Measurements from ENCODE around the gene HSPA12B.

Gene HSPA12B

DNA sequence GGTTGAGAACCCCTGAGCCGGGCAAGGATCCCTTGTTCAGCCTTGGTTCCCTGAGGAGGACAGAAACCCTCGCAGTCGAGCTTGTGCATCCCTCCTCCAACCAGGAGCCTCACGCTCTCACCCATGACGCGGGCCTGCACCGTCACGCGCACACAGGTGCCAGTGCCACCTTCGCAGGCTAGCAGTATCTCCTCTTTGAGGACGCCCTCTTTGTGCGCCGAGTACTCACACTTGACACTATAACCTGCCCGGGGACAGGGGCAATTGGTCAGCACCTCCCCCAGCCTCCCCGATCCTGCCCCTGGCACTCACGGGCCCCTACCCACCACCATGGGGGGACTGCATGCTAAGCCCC lies 21.8 kb downstream of the HSPA12B start:
- ChIA-PET CTCF (interaction anchor here (1.1 to 9.8 kb wide), 9 partner anchors 11 to 392 kb away, joined by 3 to 133 read pairs (median 9); partner anchors contain the start of genes ADISSP, AP5S1 and SPEF1), POLR2A (interaction anchor here (0.6 to 1.0 kb wide), 3 partner anchors 9 to 14 kb away, joined by 3 to 4 read pairs (median 3); partner anchors contain the start of gene ADISSP)
- Histone ChIP-seq H3K9me3 (ENCODE audit: control insufficient read depth, insufficient read depth, low read depth, low read length) (no peaks in the 10 kb centered on the region), H3K4me1 (ENCODE audit: control insufficient read depth, insufficient read depth, low read length) (peaks cover 4% of the 10 kb centered on the region; the same call in 1 of the 2 replicates), H3K27ac (ENCODE audit: extremely low read depth, low read depth, low read length) (no peak overlapping the region), H3K36me3 (ENCODE audit: control insufficient read depth in 2 of 2, insufficient read depth in 1 of 2, low read length in 2 of 2) (peaks cover 0 to 57% of the 10 kb centered on the region in 2 experiments; a peak in 1 of 3 replicates), H3K4me3 (ENCODE audit: low read depth, low read length) (no peak overlapping the region)
- TF ChIP-seq KLF1 (tag by site-specific recombination; IDR thresholded peaks at IDR 0.05): no peak

DNA sequence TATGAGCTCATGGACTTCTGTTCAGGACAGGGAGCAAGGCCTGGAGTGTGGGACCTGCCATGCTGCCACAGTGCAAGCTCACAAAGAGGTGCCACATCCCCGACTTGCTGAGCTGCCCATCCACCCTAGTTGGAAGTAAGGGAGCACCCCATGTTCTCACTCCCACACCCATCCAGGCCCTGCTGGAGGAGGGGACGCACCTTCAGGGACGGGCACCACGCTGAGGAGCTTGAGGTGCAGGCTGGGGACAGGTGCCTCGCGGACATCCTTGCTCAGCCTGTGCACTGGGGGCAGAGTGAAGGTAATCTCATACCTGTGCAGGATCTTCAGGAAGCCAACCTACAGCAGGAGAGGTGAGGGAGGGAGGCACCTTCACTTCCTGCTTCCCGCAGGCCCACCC lies 22.8 kb downstream of the HSPA12B start:
- Histone ChIP-seq H3K4me3 (ENCODE audit: low read depth, low read length) (no peak overlapping the region), H3K9me3 (ENCODE audit: control insufficient read depth, insufficient read depth, low read depth, low read length) (no peaks in the 10 kb centered on the region), H3K36me3 (ENCODE audit: control insufficient read depth in 2 of 2, insufficient read depth in 1 of 2, low read length in 2 of 2) (peaks cover 0 to 62% of the 10 kb centered on the region in 2 experiments; a peak in 2 of 3 replicates), H3K4me1 (ENCODE audit: control insufficient read depth, insufficient read depth, low read length) (peaks cover 4% of the 10 kb centered on the region; the same call in 1 of the 2 replicates), H3K27ac (ENCODE audit: extremely low read depth, low read depth, low read length) (no peak overlapping the region)
- no peak for TF ChIP-seq EGR2 (tag by site-specific recombination; IDR thresholded peaks at IDR 0.05; ENCODE audit: low read depth)
- TF ChIP-seq ZNF600 (tag by site-specific recombination; IDR thresholded peaks at IDR 0.05): no peak
- no peak for TF ChIP-seq RBAK (tag by site-specific recombination; IDR thresholded peaks at IDR 0.05)
- no peak for TF ChIP-seq ZNF23 (tag by site-specific recombination; IDR thresholded peaks at IDR 0.05; ENCODE audit: borderline replicate concordance)
- TF ChIP-seq ZNF654 (tag by site-specific recombination; IDR thresholded peaks at IDR 0.05; ENCODE audit: low read depth): no peak
- no peak for TF ChIP-seq ZNF785 (tag by site-specific recombination; IDR thresholded peaks at IDR 0.05)
- TF ChIP-seq ZNF791 (tag by site-specific recombination; IDR thresholded peaks at IDR 0.05): no peak
- ChIA-PET CTCF (interaction anchor here (0.6 to 9.8 kb wide), 6 partner anchors 10 to 317 kb away, joined by 3 to 133 read pairs (median 10); partner anchors contain the start of genes ADISSP, AP5S1 and SPEF1), POLR2A (interaction anchor here (0.9 to 1.0 kb wide), 4 partner anchors 11 to 26 kb away, joined by 3 to 4 read pairs (median 3); partner anchors contain the start of genes ADISSP and SPEF1)

DNA sequence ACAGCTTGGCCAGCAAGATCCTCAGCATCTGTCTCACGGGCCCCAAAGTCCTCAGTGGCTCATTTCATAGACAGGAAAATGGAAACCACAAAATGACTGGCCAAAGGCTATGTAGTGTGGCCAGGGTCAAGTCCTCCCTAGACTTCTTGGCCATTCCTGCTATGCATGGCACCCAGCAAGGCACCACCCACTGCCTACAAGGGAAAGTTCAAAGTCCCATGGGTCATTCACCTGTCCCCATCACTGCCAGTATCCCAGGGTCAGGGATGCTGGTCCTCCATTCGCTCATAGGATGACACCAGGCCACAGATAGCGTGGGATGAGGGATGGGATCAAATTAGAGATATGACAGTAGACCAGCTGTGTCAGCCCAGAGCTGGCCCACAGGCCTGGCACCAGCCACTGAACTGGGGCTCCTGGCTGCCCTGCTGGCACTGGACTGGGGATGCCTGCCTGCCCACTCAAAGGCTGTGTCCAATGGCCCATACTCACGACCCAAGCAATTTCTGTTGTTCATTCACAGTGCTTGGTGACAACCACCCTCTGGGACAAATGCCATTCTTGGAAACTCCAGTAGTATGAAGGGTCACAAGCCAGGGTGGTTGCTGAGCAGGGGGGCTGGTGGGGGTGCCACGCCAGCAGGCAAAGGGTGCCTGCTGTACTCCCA lies 23.5 kb downstream of the HSPA12B start:
- ChIA-PET POLR2A (interaction anchor here (1.0 to 1.7 kb wide), 2 partner anchors 12 kb away, joined by 3 to 9 read pairs; partner anchors contain the start of gene ADISSP), CTCF (interaction anchor here (0.6 to 9.8 kb wide), 8 partner anchors 9 to 316 kb away, joined by 3 to 133 read pairs (median 10); partner anchors contain the start of genes ADISSP, AP5S1 and SPEF1)
- Histone ChIP-seq H3K4me3 (ENCODE audit: low read depth, low read length) (no peak overlapping the region), H3K36me3 (ENCODE audit: control insufficient read depth in 2 of 2, insufficient read depth in 1 of 2, low read length in 2 of 2) (peaks cover 0 to 61% of the 10 kb centered on the region in 2 experiments; a peak in 2 of 3 replicates), H3K9me3 (ENCODE audit: control insufficient read depth, insufficient read depth, low read depth, low read length) (no peaks in the 10 kb centered on the region), H3K27ac (ENCODE audit: extremely low read depth, low read depth, low read length) (no peak overlapping the region), H3K4me1 (ENCODE audit: control insufficient read depth, insufficient read depth, low read length) (peaks cover 4% of the 10 kb centered on the region; the same call in 1 of the 2 replicates)
- TF ChIP-seq ZNF785 (tag by site-specific recombination; IDR thresholded peaks at IDR 0.05) (no peak), ZFP69B (tag by site-specific recombination; IDR thresholded peaks at IDR 0.05) (no peak), ZBTB48 (tag by site-specific recombination; IDR thresholded peaks at IDR 0.05) (no peak), ZFP37 (tag by site-specific recombination; IDR thresholded peaks at IDR 0.05) (no peak), GLI2 (tag by site-specific recombination; IDR thresholded peaks at IDR 0.05; ENCODE audit: borderline replicate concordance, low read depth) (no peak), ZSCAN23 (tag by site-specific recombination; IDR thresholded peaks at IDR 0.05) (no peak), ZNF138 (tag by site-specific recombination; IDR thresholded peaks at IDR 0.05; ENCODE audit: borderline replicate concordance) (no peak), ZNF19 (tag by site-specific recombination; IDR thresholded peaks at IDR 0.05; ENCODE audit: low read depth) (no peak), ZNF133 (tag by site-specific recombination; IDR thresholded peaks at IDR 0.05) (no peak), ZNF140 (tag by site-specific recombination; IDR thresholded peaks at IDR 0.05) (no peak), ZBTB20 (tag by site-specific recombination; IDR thresholded peaks at IDR 0.05) (no peak), ZNF341 (tag by site-specific recombination; IDR thresholded peaks at IDR 0.05; ENCODE audit: low read depth) (no peak), ZNF473 (tag by site-specific recombination; IDR thresholded peaks at IDR 0.05) (no peak), ZEB2 (tag by site-specific recombination; IDR thresholded peaks at IDR 0.05) (no peak), ZNF366 (tag by site-specific recombination; conservative IDR thresholded peaks at IDR 0.05) (no peak), BCL11B (tag by site-specific recombination; IDR thresholded peaks at IDR 0.05; ENCODE audit: low read depth) (no peak)
- TF ChIP-seq, protein P1, sequence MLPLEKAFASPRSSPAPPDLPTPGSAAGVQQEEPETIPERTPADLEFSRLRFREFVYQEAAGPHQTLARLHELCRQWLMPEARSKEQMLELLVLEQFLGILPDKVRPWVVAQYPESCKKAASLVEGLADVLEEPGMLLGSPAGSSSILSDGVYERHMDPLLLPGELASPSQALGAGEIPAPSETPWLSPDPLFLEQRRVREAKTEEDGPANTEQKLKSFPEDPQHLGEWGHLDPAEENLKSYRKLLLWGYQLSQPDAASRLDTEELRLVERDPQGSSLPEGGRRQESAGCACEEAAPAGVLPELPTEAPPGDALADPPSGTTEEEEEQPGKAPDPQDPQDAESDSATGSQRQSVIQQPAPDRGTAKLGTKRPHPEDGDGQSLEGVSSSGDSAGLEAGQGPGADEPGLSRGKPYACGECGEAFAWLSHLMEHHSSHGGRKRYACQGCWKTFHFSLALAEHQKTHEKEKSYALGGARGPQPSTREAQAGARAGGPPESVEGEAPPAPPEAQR (tag by site-specific recombination; IDR thresholded peaks at IDR 0.05): no peak
- TF ChIP-seq, protein P2, sequence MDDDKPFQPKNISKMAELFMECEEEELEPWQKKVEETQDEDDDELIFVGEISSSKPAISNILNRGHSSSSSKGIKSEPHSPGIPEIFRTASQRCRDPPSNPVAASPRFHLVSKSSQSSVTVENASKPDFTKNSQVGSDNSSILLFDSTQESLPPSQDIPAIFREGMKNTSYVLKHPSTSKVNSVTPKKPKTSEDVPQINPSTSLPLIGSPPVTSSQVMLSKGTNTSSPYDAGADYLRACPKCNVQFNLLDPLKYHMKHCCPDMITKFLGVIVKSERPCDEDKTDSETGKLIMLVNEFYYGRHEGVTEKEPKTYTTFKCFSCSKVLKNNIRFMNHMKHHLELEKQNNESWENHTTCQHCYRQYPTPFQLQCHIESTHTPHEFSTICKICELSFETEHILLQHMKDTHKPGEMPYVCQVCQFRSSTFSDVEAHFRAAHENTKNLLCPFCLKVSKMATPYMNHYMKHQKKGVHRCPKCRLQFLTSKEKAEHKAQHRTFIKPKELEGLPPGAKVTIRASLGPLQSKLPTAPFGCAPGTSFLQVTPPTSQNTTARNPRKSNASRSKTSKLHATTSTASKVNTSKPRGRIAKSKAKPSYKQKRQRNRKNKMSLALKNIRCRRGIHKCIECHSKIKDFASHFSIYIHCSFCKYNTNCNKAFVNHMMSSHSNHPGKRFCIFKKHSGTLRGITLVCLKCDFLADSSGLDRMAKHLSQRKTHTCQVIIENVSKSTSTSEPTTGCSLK (tag by site-specific recombination; IDR thresholded peaks at IDR 0.05): no peak
- TF ChIP-seq, protein P3, sequence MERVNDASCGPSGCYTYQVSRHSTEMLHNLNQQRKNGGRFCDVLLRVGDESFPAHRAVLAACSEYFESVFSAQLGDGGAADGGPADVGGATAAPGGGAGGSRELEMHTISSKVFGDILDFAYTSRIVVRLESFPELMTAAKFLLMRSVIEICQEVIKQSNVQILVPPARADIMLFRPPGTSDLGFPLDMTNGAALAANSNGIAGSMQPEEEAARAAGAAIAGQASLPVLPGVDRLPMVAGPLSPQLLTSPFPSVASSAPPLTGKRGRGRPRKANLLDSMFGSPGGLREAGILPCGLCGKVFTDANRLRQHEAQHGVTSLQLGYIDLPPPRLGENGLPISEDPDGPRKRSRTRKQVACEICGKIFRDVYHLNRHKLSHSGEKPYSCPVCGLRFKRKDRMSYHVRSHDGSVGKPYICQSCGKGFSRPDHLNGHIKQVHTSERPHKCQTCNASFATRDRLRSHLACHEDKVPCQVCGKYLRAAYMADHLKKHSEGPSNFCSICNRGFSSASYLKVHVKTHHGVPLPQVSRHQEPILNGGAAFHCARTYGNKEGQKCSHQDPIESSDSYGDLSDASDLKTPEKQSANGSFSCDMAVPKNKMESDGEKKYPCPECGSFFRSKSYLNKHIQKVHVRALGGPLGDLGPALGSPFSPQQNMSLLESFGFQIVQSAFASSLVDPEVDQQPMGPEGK (tag by site-specific recombination; IDR thresholded peaks at IDR 0.05): no peak
